ENCODE data around the gene RALGPS1. TPM values are rescaled to one million over a fixed set of nuclear protein-coding genes. Genes with fewer than 3 reads are reported as not detected.

The RALGPS1 gene
- total RNA-seq, 4 donors from 2014 or later = 4.7 to 18.1 (median 5.0) TPM

- TF ChIP-seq CTCF (IDR thresholded peaks at IDR 0.05; ENCODE audit: low read depth) = no peak
Measured at GRCh38 chr9:127210851-127211730, 296.5 kb downstream of the RALGPS1 start.

GRCh38 chr9:127211983-127212382 is 297.4 kb downstream of the RALGPS1 start:
- no peak for TF ChIP-seq CTCF (IDR thresholded peaks at IDR 0.05; ENCODE audit: low read depth)

DNA sequence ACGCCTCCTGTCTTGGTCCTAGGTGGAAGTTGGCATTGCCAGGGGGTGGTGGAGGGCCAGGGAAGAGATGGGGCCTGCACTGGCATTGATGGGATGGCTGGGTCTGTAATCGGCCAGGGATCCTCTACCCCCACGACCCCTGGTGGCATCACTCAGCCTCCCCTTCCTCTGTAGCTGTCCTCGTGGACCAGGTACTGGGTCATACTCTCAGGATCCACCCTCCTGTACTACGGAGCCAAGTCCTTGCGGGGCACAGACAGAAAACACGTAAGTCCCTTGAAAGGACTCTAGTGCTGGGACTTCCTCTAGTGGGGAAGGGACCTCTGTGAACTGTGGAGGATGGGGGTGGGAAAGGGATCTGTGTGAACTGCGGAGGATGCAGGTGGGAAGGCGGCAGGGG is 297.9 kb downstream of the RALGPS1 start:
- no peak for TF ChIP-seq CTCF (IDR thresholded peaks at IDR 0.05; ENCODE audit: low read depth)

DNA sequence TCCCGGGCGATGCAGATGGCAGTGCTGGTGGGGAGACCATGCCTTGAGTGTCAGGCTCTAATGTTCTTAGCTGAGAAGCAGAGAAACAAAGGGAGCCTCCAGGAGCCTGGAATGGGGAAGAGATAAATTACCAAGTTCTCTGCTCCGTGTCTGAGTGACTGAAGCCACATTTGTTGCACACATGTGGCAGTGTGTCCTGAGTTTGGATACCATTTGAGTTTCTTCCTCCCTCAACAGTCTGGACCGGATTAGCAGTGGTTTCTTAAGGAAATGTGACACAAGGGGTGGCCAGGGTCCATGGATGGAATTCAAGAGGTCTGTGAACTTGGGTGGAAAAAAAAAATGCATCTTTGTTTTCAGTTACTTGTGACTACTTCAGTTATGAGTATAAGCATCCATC is 299.3 kb downstream of the RALGPS1 start:
- no peak for TF ChIP-seq CTCF (IDR thresholded peaks at IDR 0.05; ENCODE audit: low read depth)

DNA sequence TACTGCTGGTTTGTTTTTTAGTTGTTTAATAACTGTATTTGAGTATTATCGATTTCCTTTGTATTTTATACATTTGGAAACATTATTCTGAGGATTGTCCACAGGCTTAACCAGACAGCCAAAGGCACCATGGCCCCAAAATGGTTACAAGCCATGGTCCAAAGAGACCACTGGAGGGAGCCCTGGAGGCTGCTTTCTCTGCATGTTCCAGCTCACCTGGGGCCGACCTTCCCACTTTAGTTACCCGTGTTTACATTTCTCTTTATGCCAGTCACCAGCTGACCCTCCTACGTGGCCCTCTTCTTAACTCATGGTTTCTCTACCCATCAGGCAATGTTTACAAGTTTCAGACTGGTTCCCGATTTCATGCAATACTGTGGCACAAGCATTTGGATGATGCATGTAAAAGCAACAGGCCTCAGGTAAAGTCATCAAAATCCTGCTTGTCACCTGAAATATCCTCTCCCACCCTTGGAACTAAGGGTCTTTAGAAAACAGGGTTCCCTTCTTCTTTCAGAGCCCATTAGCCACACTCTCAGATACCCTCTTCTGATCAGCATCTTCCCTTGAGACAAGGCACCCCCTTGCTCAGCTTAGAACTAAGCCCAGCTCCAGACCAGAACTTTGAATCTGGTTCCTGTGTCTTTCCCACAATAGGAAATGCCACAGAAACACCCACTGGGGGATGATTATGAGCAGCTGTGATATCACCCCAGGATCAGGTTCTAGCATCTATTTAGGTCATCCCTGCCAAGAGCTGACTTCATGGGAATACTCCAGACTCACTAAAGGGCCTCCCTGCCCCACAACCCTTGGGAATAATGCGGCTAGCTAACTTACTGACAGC is 300.1 kb downstream of the RALGPS1 start:
- TF ChIP-seq CTCF (IDR thresholded peaks at IDR 0.05; ENCODE audit: low read depth) = no peak

GRCh38 chr9:127215268-127216209 is 301.0 kb downstream of the RALGPS1 start:
- no peak for TF ChIP-seq CTCF (IDR thresholded peaks at IDR 0.05; ENCODE audit: low read depth)

All from subcutaneous adipose tissue (tissue), 4 donors.